OCI-LY7 (cell line): Measurements from ENCODE around the gene PACS1. TPM values are rescaled to one million over a fixed set of nuclear protein-coding genes. Genes with fewer than 3 reads are reported as not detected.

ENCODE experiments used
- BruUV-seq: library from RNA; stranded (reverse); fragments of 400-500 nt; replicated peaks from 2 replicates; lab custom pipeline; 2021; lab: Mats Ljungman, UMichigan
- CTCF ChIA-PET: fragments of 300-600 bp; sonication (Branson Sonifier 250); formaldehyde crosslinking; loops from one replicate; lab custom pipeline; 2022; ENCODE audit warnings: antibody characterized with exemption; ENCODE audit not compliant: unreplicated experiment; lab: Charles Lee
- POLR2A ChIA-PET: fragments of 300-600 bp; sonication (Branson Sonifier 250); formaldehyde crosslinking; loops from one replicate; lab custom pipeline; 2022; ENCODE audit warnings: antibody characterized with exemption; lab: Charles Lee
- DNase-seq: peaks from one replicate; pipeline ENCODE4 v3.0.0-alpha.2; 2015; ENCODE audit warnings: low spot score
- H2AFZ ChIP-seq: fragments of 200-600 bp; sonication (generic), shearing (Covaris generic); 2 replicates; pipeline ENCODE4 v1.6.1; 2014; ENCODE audit warnings: mild to moderate bottlenecking, antibody characterized with exemption, low read length, moderate library complexity
- H3K27ac ChIP-seq: fragments of 200-600 bp; sonication (generic); 2 replicates; pipeline ENCODE4 v1.5.1; 2014; ENCODE audit warnings: mixed run types, low read depth, mild to moderate bottlenecking, moderate library complexity, low read length, inconsistent platforms; ENCODE audit not compliant: poor library complexity, severe bottlenecking
- H3K36me3 ChIP-seq: fragments of 200-600 bp; sonication (generic); 2 replicates; pipeline ENCODE4 v1.6.1; 2014; ENCODE audit warnings: mild to moderate bottlenecking, antibody characterized with exemption, low read length, moderate library complexity, mixed read lengths; ENCODE audit not compliant: insufficient read depth
- H3K4me1 ChIP-seq: fragments of 200-600 bp; sonication (generic); 2 replicates; pipeline ENCODE4 v1.5.1; 2014; ENCODE audit warnings: mild to moderate bottlenecking, low read length; ENCODE audit not compliant: insufficient read depth, poor library complexity, severe bottlenecking
- H3K4me2 ChIP-seq: fragments of 200-600 bp; sonication (generic); 2 replicates; pipeline ENCODE4 v1.6.1; 2014; ENCODE audit warnings: mild to moderate bottlenecking, low read length
- H3K4me3 ChIP-seq: fragments of 200-600 bp; sonication (generic); 2 replicates; pipeline ENCODE4 v1.5.1; 2014; ENCODE audit warnings: mild to moderate bottlenecking, low read depth, low read length; ENCODE audit not compliant: poor library complexity, severe bottlenecking
- H3K79me2 ChIP-seq: fragments of 200-600 bp; sonication (generic); 2 replicates; pipeline ENCODE4 v1.6.1; 2016; ENCODE audit warnings: low read depth, mild to moderate bottlenecking, low read length, moderate library complexity, mixed read lengths; ENCODE audit not compliant: insufficient read depth
- H3K9me2 ChIP-seq: fragments of 200-600 bp; sonication (generic); 2 replicates; pipeline ENCODE4 v1.6.1; 2016; ENCODE audit warnings: mild to moderate bottlenecking, low read length, mixed read lengths; ENCODE audit not compliant: insufficient read depth
- H3K9me3 ChIP-seq: fragments of 200-600 bp; sonication (generic); 2 replicates; pipeline ENCODE4 v1.6.1; 2014; ENCODE audit warnings: mild to moderate bottlenecking, mixed run types, low read length, mixed read lengths
- H4K20me1 ChIP-seq: fragments of 200-600 bp; sonication (generic); 2 replicates; pipeline ENCODE4 v1.6.1; 2014; ENCODE audit warnings: mild to moderate bottlenecking, antibody characterized with exemption, low read length, moderate library complexity, mixed read lengths; ENCODE audit not compliant: insufficient read depth
- CTCF ChIP-seq: fragments of 200-600 bp; sonication (generic); conservative IDR thresholded peaks from 2 replicates; pipeline ENCODE4 v1.5.1; 2014; ENCODE audit warnings: mild to moderate bottlenecking, antibody characterized with exemption, low read length, moderate library complexity, mixed read lengths
- EZH2phosphoT487 ChIP-seq: fragments of 200-600 bp; sonication (generic); IDR thresholded peaks from 2 replicates; pipeline ENCODE4 v1.6.1; 2018; ENCODE audit warnings: low read depth, borderline replicate concordance, mild to moderate bottlenecking, mixed run types, antibody characterized with exemption, low read length, moderate library complexity, mixed read lengths
- intact Hi-C: fragments of 100-400 bp; cut with micrococcal nuclease; formaldehyde crosslinking; loops from one replicate; pipeline ENCODE4 v1.10.0; 2022; ENCODE audit not compliant: unreplicated experiment
- total RNA-seq, 2 experiments: library from RNA; depleted of rRNA in 1 of 2; stranded (reverse); fragments of >200 nt in 1 of 2; shearing (Covaris generic) in 1 of 2; gene quantifications; 2 replicates each; pipeline ENCODE4 v1.2.3, GENCODE V29; 2014 to 2022

Gene PACS1
- total RNA-seq, 2 experiments from 2014 or later = 23.7 to 52.5 TPM

- Histone ChIP-seq H3K79me2 (peaks cover 9% of the 10 kb centered on the region; the same call in 1 of the 2 replicates), H3K4me2 (no peak overlapping the region), H3K4me3 (no peak overlapping the region), H3K4me1 (peaks cover 18% of the 10 kb centered on the region), H4K20me1 (no peaks in the 10 kb centered on the region), H3K27ac (no peak overlapping the region), H2AFZ (no peak overlapping the region), H3K36me3 (no peaks in the 10 kb centered on the region), H3K9me2 (no peaks in the 10 kb centered on the region), H3K9me3 (no peaks in the 10 kb centered on the region)
- intact Hi-C loops = no loop called here
- DNase-seq = no peak
- POLR2A ChIA-PET = no interaction called here
- TF ChIP-seq EZH2phosphoT487 (no peak), CTCF (no peak)
- BruUV-seq = no TSS peak
- CTCF ChIA-PET = interaction anchor here (0.6 kb wide), 1 partner anchor 766 kb away, joined by 6 read pairs; no protein-coding TSS in a partner anchor
Observed at GRCh38 chr11:66291303-66291705, 221.2 kb downstream of the PACS1 start.

- no peak within 1 kb of the TSS for H2AFZ ChIP-seq
Observed at GRCh38 chr11:66291706-66292542, 221.9 kb downstream of the PACS1 start, which contains the start of gene TMEM151A. Gene TMEM151A, plus strand, starts transcription at chr11:66291894. Its CDS starts 120 bp downstream, at chr11:66292014.

More at GRCh38 chr11:66291706-66292542, 221.9 kb downstream of the PACS1 start, which contains the start of gene TMEM151A:
- H3K4me3 ChIP-seq = no peak within 1 kb of the TSS
- H3K9me3 ChIP-seq = no peaks in the 10 kb centered on the region
- TF ChIP-seq EZH2phosphoT487 = no peak
- no peak for TF ChIP-seq CTCF
- BruUV-seq = no TSS peak
- POLR2A ChIA-PET = no interaction called here
- H3K9me2 ChIP-seq = no peaks in the 10 kb centered on the region
- no peak within 1 kb of the TSS for H3K27ac ChIP-seq
- H3K4me2 ChIP-seq = no peak within 1 kb of the TSS
- intact Hi-C loops = no loop called here
- CTCF ChIA-PET = interaction anchor here (0.6 kb wide), 1 partner anchor 767 kb away, joined by 6 read pairs; no protein-coding TSS in a partner anchor
- no peak for DNase-seq
- H3K79me2 ChIP-seq = peaks cover 9% of the 10 kb centered on the region; the same call in 1 of the 2 replicates
- no peaks in the 10 kb centered on the region for H3K36me3 ChIP-seq
- no peaks in the 10 kb centered on the region for H4K20me1 ChIP-seq
- H3K4me1 ChIP-seq = peaks cover 18% of the 10 kb centered on the region
